ENCODE data around the gene YY1. TPM values are rescaled to one million over a fixed set of nuclear protein-coding genes. Genes with fewer than 3 reads are reported as not detected.
A peak's percentile ranks its signal among the peaks of the same experiment; 100 is the strongest.

The YY1 gene
- total RNA-seq, 1 donor from 2014 or later, result 102 TPM

DNA sequence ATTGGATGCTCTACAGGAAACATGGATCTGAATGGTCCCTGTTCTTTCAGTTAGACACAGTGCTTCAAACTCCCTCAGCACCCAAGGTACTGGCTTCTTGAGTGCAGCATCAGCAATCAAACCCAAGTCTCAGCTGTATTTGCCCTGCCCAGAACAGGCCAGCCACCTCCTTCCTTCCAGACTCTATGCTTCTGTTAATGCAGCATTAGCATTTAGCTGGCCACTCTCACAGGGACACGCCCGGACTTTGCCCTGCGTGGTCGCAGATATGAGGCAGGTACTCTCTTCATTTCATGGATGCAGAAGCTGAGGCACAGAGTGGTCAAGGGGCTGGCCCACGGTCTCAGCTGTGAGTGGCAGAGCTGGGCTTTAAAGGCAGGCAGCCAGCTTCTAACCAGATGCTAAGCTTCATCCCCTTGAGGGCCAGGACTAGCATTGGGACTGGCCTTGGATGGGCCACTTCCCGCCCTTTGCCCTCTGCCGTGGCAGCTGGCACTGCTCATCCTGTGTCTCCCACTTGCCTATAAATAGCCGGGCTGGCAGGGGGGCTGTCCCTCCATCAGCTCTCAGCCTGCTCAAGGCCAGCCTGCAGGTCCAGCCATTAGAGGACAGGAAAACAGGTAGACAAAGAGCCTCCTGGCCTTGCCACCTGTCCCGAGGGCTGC lies 82.7 kb downstream of the YY1 start:
- H3K4me1 Mint-ChIP-seq, result peaks cover 4% of the 10 kb centered on the region
- H3K27me3 Mint-ChIP-seq, result no peaks in the 10 kb centered on the region
- DNase-seq, result no peak
- H3K27ac Mint-ChIP-seq, result no peak overlapping the region
- H3K9me3 Mint-ChIP-seq, result no peaks in the 10 kb centered on the region
- intact Hi-C loops (cut with micrococcal nuclease), result no loop called here
- no peaks in the 10 kb centered on the region for H3K36me3 Mint-ChIP-seq (ENCODE audit: low read depth)
- H3K4me3 Mint-ChIP-seq, result no peak overlapping the region

DNA sequence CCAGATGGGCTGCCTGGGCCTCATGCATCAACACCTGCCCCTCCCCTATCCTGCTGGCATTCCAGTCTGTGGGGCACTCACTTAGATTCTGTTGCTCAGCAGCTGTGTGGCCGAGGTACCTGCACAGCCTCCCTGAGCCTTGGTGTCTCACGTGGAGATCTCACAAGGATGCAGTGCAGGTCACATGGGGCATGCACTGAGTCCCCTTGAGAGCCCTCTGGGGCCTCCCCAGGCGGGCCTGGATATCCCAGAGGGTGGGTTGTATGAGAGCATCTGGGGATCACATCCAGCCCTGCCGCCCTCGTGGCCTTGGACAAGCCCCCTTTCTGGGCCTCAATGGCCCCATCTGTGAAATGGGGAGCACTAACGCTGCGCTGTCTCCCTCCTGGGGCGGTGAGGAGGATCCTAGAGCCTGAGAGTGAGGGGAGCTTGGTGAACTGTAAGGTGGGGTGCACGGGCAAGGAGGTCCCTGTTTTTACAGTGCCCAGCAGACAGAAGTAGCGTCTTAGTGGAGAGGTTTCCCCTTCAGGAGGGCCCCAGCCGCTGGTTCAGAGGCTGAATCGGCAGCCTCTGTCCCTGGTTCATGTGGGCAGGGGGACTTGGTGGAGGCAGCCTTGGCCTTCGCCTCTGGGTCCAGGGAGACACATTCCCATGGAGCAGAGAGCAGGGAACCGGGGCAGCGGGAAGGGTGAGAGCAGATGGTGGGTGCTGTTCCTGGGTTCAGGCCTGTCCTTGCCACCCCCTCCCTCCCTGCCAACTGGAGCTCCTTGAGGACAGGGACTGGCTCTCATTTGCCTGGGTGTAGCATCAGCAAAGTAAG lies 83.4 kb downstream of the YY1 start:
- peaks cover 4% of the 10 kb centered on the region for H3K4me1 Mint-ChIP-seq
- no peak overlapping the region for H3K4me3 Mint-ChIP-seq
- no peak for DNase-seq
- no peaks in the 10 kb centered on the region for H3K9me3 Mint-ChIP-seq
- H3K27ac Mint-ChIP-seq, result peak overlapping the region; percentile 34
- H3K27me3 Mint-ChIP-seq, result no peaks in the 10 kb centered on the region
- intact Hi-C loops (cut with micrococcal nuclease), result no loop called here
- no peaks in the 10 kb centered on the region for H3K36me3 Mint-ChIP-seq (ENCODE audit: low read depth)

DNA sequence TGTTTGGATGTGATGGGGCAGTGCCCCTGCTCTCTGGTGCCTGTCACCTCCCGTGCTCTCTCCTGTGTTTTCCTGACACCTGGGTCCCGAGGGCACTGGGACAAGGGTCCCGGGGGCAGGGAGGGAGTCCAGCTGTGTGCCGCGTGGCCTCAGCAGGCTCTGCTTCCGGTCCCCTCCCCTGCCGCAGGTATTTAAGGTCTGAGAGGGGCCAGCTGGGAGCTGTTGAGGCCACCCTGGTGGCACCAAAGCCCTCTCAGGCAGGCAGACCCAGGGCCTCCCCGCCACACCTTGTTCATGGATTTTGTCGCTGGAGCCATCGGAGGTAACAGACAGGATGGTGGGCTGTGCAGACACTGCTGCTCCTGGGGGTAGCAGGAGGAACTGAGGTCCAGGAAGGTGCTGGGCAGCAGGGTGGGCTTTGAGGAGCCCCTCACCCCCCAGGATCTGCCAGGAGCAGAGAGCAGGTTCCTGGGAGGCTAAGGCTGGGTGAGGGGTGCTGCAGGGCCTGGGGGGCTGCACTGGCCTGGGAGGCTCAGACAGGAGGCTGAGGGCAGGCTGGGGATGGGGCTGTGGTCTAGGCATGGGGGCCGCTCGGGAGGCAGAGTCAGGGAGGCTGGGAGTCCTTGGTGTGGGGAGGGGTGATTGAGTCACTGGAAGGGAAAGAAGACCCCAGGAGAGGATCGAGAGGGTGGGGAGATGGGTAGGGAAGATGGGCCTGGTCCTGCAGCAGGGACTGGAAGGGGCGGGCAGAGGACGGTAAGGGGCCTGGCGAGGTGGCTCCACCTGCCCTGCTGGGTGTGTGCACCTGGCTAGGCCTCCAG lies 84.4 kb downstream of the YY1 start, which contains the start of gene SLC25A47:
Gene SLC25A47, plus strand, starts transcription at position 219 of the 821 bp plus-strand sequence. Its CDS starts 76 bp downstream, at position 295.
- no peak for DNase-seq
- intact Hi-C loops (cut with micrococcal nuclease), result no loop called here
- Mint-ChIP-seq H3K4me3 (no peak within 1 kb of the TSS), H3K27me3 (no peaks in the 10 kb centered on the region), H3K36me3 (ENCODE audit: low read depth) (no peaks in the 10 kb centered on the region), H3K4me1 (no peaks in the 10 kb centered on the region), H3K9me3 (no peaks in the 10 kb centered on the region), H3K27ac (peak within 1 kb of the TSS; percentile 34)

DNA sequence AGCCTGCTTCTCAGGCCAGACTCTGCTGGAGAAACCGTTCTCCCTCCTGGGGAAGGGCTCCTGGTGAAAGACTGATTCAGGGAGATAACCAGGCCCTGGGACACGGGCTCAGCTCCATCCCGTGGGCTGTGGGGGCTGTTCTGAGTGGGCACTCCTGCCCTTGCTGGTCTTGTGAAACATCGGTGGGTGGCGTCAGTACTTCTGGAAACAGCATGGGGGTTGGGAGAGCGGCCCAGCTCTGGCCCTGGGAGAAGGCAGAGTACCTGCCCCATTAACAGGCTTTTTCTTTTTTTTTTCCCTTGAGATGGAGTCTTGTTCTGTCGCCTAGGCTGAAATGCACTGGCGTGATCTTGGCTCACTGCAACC lies 85.0 kb downstream of the YY1 start:
- Mint-ChIP-seq H3K27ac (no peak overlapping the region), H3K4me1 (no peaks in the 10 kb centered on the region), H3K9me3 (no peaks in the 10 kb centered on the region), H3K27me3 (no peaks in the 10 kb centered on the region), H3K4me3 (no peak overlapping the region), H3K36me3 (ENCODE audit: low read depth) (no peaks in the 10 kb centered on the region)
- DNase-seq, result no peak
- intact Hi-C loops (cut with micrococcal nuclease), result no loop called here

DNA sequence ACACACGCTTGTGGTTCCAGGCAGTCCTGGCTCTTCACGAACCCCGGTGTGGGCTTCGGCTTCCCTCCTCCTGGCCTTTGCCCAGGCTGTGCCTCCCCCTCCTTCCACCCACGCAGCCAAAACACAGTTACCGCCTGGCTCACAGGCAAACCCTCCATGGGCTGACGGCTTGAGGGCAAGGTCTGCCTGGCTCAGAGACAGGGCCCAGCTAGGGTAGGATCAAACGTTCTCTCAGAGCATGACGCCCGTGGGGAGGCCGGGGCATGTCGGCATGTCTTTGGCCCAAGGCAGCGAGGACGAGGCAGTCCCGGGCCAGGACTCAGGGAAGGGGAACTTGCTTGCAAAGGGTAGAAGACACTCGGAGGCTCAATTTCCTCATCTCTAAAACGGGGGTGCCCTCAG lies 86.3 kb downstream of the YY1 start:
- Mint-ChIP-seq H3K9me3 (no peaks in the 10 kb centered on the region), H3K4me3 (no peak overlapping the region), H3K4me1 (no peaks in the 10 kb centered on the region), H3K27me3 (no peaks in the 10 kb centered on the region), H3K36me3 (ENCODE audit: low read depth) (no peaks in the 10 kb centered on the region), H3K27ac (no peak overlapping the region)
- intact Hi-C loops (cut with micrococcal nuclease), result no loop called here
- DNase-seq, result no peak

DNA sequence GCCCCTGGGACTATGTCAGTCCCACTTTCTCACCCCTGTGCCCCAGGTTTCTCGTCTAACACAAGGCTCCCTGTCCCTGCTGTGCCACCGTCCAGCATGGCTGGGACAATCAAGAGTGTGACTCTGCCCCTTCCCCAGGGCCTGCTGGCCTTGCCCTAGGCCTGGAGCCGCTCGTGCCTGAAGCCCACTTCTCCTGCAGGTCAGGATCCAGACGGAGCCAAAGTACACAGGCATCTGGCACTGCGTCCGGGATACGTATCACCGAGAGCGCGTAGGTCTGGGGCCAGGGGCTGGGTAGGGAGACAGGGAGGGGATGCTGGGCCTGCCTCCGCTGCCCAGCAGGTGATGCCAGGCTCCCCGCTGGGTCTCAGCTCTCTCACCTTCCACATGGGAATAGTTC lies 87.0 kb downstream of the YY1 start:
- Mint-ChIP-seq H3K4me3 (no peak overlapping the region), H3K27ac (no peak overlapping the region), H3K27me3 (no peaks in the 10 kb centered on the region), H3K4me1 (no peaks in the 10 kb centered on the region), H3K9me3 (no peaks in the 10 kb centered on the region), H3K36me3 (ENCODE audit: low read depth) (no peaks in the 10 kb centered on the region)
- intact Hi-C loops (cut with micrococcal nuclease), result no loop called here
- DNase-seq, result no peak

DNA sequence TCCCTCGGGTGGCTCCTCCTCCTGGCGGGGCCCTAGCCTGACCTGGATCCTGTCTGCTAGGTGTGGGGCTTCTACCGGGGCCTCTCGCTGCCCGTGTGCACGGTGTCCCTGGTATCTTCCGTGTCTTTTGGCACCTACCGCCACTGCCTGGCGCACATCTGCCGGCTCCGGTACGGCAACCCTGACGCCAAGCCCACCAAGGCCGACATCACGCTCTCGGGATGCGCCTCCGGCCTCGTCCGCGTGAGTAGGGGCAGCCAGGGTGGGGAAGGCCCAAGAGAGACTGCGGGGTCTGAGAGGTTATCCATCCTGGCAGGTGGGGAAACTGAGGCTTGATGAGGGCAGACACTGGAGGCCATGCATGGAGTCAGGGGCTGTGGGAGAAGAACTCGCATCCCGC lies 88.2 kb downstream of the YY1 start:
- DNase-seq, result no peak
- intact Hi-C loops (cut with micrococcal nuclease), result no loop called here
- Mint-ChIP-seq H3K27ac (no peak overlapping the region), H3K9me3 (no peaks in the 10 kb centered on the region), H3K27me3 (no peaks in the 10 kb centered on the region), H3K4me1 (no peaks in the 10 kb centered on the region), H3K4me3 (no peak overlapping the region), H3K36me3 (ENCODE audit: low read depth) (no peaks in the 10 kb centered on the region)

DNA sequence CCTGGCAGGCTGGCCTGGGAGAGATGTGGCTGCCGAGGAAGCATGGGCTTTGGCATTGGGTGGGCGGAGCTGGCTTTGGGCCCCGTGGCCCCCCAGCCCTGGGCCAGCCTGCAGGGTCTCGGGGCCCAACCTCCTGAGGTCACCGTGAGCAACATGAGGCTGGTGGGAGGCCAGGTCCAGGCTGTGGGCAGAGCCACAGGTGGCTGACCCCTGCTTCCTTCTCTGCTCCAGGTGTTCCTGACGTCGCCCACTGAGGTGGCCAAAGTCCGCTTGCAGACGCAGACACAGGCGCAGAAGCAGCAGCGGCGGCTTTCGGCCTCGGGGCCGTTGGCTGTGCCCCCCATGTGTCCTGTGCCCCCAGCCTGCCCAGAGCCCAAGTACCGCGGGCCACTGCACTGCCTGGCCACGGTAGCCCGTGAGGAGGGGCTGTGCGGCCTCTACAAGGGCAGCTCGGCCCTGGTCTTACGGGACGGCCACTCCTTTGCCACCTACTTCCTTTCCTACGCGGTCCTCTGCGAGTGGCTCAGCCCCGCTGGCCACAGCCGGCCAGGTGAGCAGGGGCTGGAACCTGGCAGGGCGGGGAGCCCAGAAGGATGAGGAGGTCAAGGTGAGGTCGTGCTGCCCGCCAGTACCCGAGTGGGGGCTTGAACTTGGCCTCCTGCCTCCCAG lies 89.7 kb downstream of the YY1 start:
- intact Hi-C loops (cut with micrococcal nuclease), result no loop called here
- DNase-seq, result no peak
- H3K4me3 Mint-ChIP-seq, result no peak overlapping the region
- H3K27me3 Mint-ChIP-seq, result no peaks in the 10 kb centered on the region
- H3K36me3 Mint-ChIP-seq (ENCODE audit: low read depth), result peaks cover 3% of the 10 kb centered on the region
- no peak overlapping the region for H3K27ac Mint-ChIP-seq
- no peaks in the 10 kb centered on the region for H3K4me1 Mint-ChIP-seq
- H3K9me3 Mint-ChIP-seq, result no peaks in the 10 kb centered on the region

DNA sequence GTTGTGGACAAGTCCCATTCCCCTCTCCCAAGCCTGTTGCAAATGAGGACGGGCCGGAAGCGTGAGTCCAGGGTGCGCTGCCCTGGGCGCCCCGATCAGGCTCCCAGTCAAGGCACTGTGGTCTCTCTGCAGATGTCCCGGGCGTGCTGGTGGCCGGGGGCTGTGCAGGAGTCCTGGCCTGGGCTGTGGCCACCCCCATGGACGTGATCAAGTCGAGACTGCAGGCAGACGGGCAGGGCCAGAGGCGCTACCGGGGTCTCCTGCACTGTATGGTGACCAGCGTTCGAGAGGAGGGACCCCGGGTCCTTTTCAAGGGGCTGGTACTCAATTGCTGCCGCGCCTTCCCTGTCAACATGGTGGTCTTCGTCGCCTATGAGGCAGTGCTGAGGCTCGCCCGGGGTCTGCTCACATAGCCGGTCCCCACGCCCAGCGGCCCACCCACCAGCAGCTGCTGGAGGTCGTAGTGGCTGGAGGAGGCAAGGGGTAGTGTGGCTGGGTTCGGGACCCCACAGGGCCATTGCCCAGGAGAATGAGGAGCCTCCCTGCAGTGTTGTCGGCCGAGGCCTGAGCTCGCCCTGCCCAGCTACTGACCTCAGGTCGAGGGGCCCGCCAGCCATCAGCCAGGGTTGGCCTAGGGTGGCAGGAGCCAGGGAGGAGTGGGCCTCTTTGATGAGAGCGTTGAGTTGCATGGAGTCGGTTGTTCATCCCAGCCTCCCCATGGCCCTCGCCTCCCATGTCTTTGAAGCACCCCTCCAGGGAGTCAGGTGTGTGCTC lies 90.5 kb downstream of the YY1 start:
- Mint-ChIP-seq H3K36me3 (ENCODE audit: low read depth) (peaks cover 6% of the 10 kb centered on the region), H3K27ac (no peak overlapping the region), H3K9me3 (no peaks in the 10 kb centered on the region), H3K4me3 (no peak overlapping the region), H3K27me3 (no peaks in the 10 kb centered on the region), H3K4me1 (no peaks in the 10 kb centered on the region)
- intact Hi-C loops (cut with micrococcal nuclease), result no loop called here
- DNase-seq, result no peak

DNA sequence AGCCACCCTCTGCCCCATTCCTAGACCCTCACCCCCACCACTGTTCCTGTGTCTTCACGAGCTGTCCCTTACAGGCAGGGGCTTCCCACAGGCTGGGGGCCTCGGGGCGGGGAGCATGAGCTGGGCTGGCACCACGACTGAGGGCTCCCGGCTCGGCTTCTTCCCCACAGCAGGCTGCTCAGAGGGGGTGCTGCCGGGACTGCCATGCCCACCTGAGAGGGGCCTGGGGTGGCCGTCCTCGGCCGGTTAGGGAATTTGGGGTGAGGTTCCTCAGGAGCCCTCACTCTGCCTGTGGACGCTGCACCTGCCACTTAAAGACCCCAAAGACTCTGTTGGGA lies 91.0 kb downstream of the YY1 start:
- no peaks in the 10 kb centered on the region for H3K27me3 Mint-ChIP-seq
- H3K36me3 Mint-ChIP-seq (ENCODE audit: low read depth), result peaks cover 11% of the 10 kb centered on the region
- H3K4me1 Mint-ChIP-seq, result no peaks in the 10 kb centered on the region
- DNase-seq, result no peak
- no peak overlapping the region for H3K27ac Mint-ChIP-seq
- intact Hi-C loops (cut with micrococcal nuclease), result no loop called here
- H3K9me3 Mint-ChIP-seq, result no peaks in the 10 kb centered on the region
- H3K4me3 Mint-ChIP-seq, result no peak overlapping the region

DNA sequence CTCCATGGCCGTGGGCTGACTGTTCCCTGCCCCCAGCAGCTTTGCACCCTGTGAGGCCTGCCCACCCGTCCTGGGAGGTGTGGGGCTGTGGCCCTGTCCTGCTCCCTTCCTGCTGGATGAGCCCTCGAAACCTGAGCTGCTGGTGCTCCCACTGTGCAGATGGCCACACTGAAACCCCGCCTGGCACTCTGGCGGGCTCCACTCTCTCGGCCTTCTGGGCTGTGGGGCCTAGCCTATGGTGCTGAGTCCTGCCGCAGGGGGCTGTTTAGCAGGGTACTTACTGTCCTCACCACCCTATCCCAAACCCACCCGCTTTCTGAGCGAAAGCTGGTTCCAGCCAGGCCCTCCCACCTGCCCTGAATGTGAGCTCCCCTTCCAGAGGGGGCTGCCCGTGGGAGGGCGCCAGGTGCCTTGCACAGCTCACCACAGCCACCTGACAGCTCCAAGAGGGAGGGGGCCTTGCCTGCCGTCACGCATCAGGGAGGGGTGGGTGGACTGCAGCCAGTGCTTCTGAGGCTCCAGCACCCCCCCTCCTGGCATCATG lies 91.5 kb downstream of the YY1 start:
- Mint-ChIP-seq H3K4me3 (no peak overlapping the region), H3K27me3 (no peaks in the 10 kb centered on the region), H3K36me3 (ENCODE audit: low read depth) (peaks cover 13% of the 10 kb centered on the region), H3K27ac (no peak overlapping the region), H3K9me3 (no peaks in the 10 kb centered on the region), H3K4me1 (no peaks in the 10 kb centered on the region)
- DNase-seq, result no peak
- intact Hi-C loops (cut with micrococcal nuclease), result no loop called here

DNA sequence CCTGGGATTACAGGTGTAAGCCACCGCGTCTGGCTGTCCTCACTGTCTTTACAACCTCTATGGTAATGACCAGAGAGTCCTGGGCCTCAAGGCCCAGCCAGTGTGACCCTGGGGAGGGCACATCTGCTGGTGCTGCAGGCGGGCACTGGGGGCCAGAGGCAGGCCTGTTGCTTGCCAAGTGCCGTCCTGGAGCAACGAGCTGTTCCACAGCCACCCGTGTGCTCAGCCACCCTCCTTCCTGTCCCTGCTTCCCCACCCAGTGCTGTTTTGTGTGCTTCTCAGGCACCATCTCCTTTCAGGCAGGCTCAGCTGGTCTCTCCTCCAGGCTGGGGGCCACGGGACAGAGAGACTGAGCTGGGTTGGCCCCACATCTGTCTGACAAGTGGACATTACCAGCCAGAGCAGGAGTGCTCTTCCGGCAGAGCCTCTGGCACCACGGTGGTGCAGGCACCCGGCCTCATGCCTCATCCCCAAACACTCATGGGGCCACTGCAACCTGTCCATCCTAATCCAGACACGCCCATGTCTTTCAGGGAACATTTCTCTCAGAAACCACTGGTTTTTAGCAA lies 93.2 kb downstream of the YY1 start:
- no peak for DNase-seq
- no peaks in the 10 kb centered on the region for H3K27me3 Mint-ChIP-seq
- no peaks in the 10 kb centered on the region for H3K9me3 Mint-ChIP-seq
- peaks cover 2% of the 10 kb centered on the region for H3K4me1 Mint-ChIP-seq
- no peak overlapping the region for H3K4me3 Mint-ChIP-seq
- H3K36me3 Mint-ChIP-seq (ENCODE audit: low read depth), result peaks cover 26% of the 10 kb centered on the region
- no peak overlapping the region for H3K27ac Mint-ChIP-seq
- intact Hi-C loops (cut with micrococcal nuclease), result no loop called here

Data from activated CD4-positive, alpha-beta T cell treated with anti-CD3 and anti-CD28 coated beads, Interleukin-2, amount 10 ng/mL, durations not matched to agents 24 days and 14 days (primary cell).